OCI-LY1 (cell line): ENCODE results near the gene SPSB1.

Experiments used
- CTCF ChIP-seq: fragments of 200-600 bp; sonication (generic), shearing (Covaris generic); IDR thresholded peaks from 2 replicates; pipeline ENCODE4 v1.5.1; 2017; ENCODE audit warnings: mild to moderate bottlenecking, antibody characterized with exemption, low read length, moderate library complexity, mixed read lengths
- EZH2 ChIP-seq: fragments of 200-600 bp; sonication (generic), shearing (Covaris generic); IDR thresholded peaks from 2 replicates; pipeline ENCODE4 v1.8.0; 2017; ENCODE audit warnings: borderline replicate concordance, mixed run types, mild to moderate bottlenecking, antibody characterized with exemption, low read length, moderate library complexity, mixed read lengths

DNA sequence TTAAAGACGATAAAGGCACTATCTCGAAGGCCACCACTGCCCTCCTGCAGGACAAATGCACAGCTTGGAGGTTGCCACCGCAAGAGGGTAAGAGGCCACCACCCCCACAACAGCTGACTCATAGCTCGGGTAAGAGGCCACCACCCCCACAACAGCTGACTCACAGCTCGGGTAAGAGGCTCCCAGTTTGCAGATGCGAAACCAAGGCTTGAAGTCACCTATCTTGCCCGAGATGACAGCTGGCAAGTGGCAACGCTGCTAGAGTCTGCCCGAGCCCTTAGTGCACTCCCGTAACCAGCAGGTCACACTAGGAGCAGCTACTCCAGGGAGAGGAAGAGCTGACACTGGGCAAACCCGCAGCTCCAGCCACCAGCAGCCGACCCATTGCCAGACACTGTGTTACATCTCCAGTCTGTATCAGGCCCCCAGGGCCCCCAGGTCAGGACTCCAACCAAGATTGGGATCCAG is 17.1 kb upstream of the SPSB1 start:
- TF ChIP-seq CTCF (no peak), EZH2 (no peak)
